Suprapubic skin (tissue), 3 donors: ENCODE data around the gene PRKCE.

Experiments
- POLR2A ChIP-seq, 2 donors: fragments of 450-650 bp; IDR thresholded peaks; one replicate each; pipeline ENCODE4 v1.6.1; 2017; ENCODE audit warnings: antibody characterized with exemption in 2 of 2, mild to moderate bottlenecking in 2 of 2, moderate library complexity in 2 of 2
- TF ChIP-seq, protein P1 (sequence below), 2 donors: fragments of 200-600 bp in 1 of 2; fragments of 450-650 bp in 1 of 2; sonication (generic) in 1 of 2; IDR thresholded peaks; one replicate each; pipeline ENCODE4 v1.5.1; 2016 to 2019; ENCODE audit warnings: antibody characterized with exemption in 2 of 2, mild to moderate bottlenecking in 1 of 2, moderate library complexity in 1 of 2

- TF ChIP-seq, protein P1, sequence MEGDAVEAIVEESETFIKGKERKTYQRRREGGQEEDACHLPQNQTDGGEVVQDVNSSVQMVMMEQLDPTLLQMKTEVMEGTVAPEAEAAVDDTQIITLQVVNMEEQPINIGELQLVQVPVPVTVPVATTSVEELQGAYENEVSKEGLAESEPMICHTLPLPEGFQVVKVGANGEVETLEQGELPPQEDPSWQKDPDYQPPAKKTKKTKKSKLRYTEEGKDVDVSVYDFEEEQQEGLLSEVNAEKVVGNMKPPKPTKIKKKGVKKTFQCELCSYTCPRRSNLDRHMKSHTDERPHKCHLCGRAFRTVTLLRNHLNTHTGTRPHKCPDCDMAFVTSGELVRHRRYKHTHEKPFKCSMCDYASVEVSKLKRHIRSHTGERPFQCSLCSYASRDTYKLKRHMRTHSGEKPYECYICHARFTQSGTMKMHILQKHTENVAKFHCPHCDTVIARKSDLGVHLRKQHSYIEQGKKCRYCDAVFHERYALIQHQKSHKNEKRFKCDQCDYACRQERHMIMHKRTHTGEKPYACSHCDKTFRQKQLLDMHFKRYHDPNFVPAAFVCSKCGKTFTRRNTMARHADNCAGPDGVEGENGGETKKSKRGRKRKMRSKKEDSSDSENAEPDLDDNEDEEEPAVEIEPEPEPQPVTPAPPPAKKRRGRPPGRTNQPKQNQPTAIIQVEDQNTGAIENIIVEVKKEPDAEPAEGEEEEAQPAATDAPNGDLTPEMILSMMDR (IDR thresholded peaks at IDR 0.05): no peak
- no peak for TF ChIP-seq POLR2A (IDR thresholded peaks at IDR 0.05)
These were observed 272.2 kb downstream of the PRKCE start for GRCh38 chr2:45923701-45924100.
